IMR-90 (cell line): Measurements from ENCODE around the gene KAZN. TPM values are rescaled to one million over a fixed set of nuclear protein-coding genes. Genes with fewer than 3 reads are reported as not detected.

Experiments used
- ATAC-seq: fragments of 200-7000 bp; cut with Tn5 transposase; 2 replicates; pipeline ENCODE4 v1.9.1; 2020; ENCODE audit warnings: low read depth, mild to moderate bottlenecking, moderate library complexity
- BruUV-seq: library from RNA; stranded (reverse); fragments of 400-500 nt; replicated peaks from 2 replicates; lab custom pipeline; 2021; lab: Mats Ljungman, UMichigan
- CTCF ChIA-PET: fragments of 300-600 bp; formaldehyde crosslinking; extraction: SDS; loops from one replicate; lab custom pipeline; 2021; ENCODE audit warnings: antibody characterized with exemption; lab: Yijun Ruan, JAX
- POLR2A ChIA-PET: fragments of 300-600 bp; sonication (Branson Sonifier 250); formaldehyde crosslinking; loops from one replicate; lab custom pipeline; 2022; ENCODE audit warnings: antibody characterized with exemption; ENCODE audit not compliant: unreplicated experiment; lab: Charles Lee
- DNase-seq: peaks from one replicate; pipeline ENCODE4 v3.0.0; 2013
- H2AFZ ChIP-seq: replicated peaks from 2 replicates; pipeline ENCODE3; 2013; ENCODE audit warnings: low read length, mild to moderate bottlenecking; ENCODE audit not compliant: poor library complexity
- H2AK5ac ChIP-seq: 2 replicates; pipeline ENCODE4 v1.6.1; 2013; ENCODE audit warnings: low read depth, low read length, inconsistent platforms
- H2AK9ac ChIP-seq: replicated peaks from 2 replicates; pipeline ENCODE3; 2013; ENCODE audit warnings: mild to moderate bottlenecking, low read depth, low read length, moderate library complexity; ENCODE audit not compliant: poor library complexity
- H2BK120ac ChIP-seq: 2 replicates; pipeline ENCODE4 v1.6.1; 2013; ENCODE audit warnings: low read depth, low read length, inconsistent platforms
- H2BK15ac ChIP-seq: 3 replicates; pipeline ENCODE4 v1.6.1; 2013; ENCODE audit warnings: low read depth, low read length, inconsistent platforms
- H2BK20ac ChIP-seq: 2 replicates; pipeline ENCODE4 v1.6.1; 2013; ENCODE audit warnings: low read depth, mild to moderate bottlenecking, inconsistent platforms, low read length, moderate library complexity
- H2BK5ac ChIP-seq: 2 replicates; pipeline ENCODE4 v1.6.1; 2013; ENCODE audit warnings: mild to moderate bottlenecking, low read depth, low read length, inconsistent platforms; ENCODE audit not compliant: poor library complexity, severe bottlenecking
- H3K14ac ChIP-seq: replicated peaks from 2 replicates; pipeline ENCODE4 v1.6.1; 2013; ENCODE audit warnings: low read depth, low read length, inconsistent platforms
- H3K18ac ChIP-seq: 2 replicates; pipeline ENCODE4 v1.6.1; 2013; ENCODE audit warnings: low read depth, low read length, control low read depth
- H3K23ac ChIP-seq: 2 replicates; pipeline ENCODE4 v1.6.1; 2013; ENCODE audit warnings: low read depth, low read length, inconsistent platforms
- H3K27ac ChIP-seq: 2 replicates; pipeline ENCODE4 v1.5.1; 2013; ENCODE audit warnings: mild to moderate bottlenecking, control low read depth, low read length; ENCODE audit not compliant: insufficient read depth
- H3K27me3 ChIP-seq: 2 replicates; pipeline ENCODE4 v1.6.1; 2013; ENCODE audit warnings: low read length; ENCODE audit not compliant: control insufficient read depth, insufficient read depth
- H3K36me3 ChIP-seq: 2 replicates; pipeline ENCODE4 v1.6.1; 2013; ENCODE audit warnings: low read length, mixed read lengths; ENCODE audit not compliant: control insufficient read depth, insufficient read depth
- H3K4ac ChIP-seq: 2 replicates; pipeline ENCODE4 v1.6.1; 2013; ENCODE audit warnings: low read depth, low read length, inconsistent platforms
- H3K4me1 ChIP-seq: 2 replicates; pipeline ENCODE4 v1.6.1; 2013; ENCODE audit warnings: low read length, mixed read lengths; ENCODE audit not compliant: control insufficient read depth, insufficient read depth
- H3K4me2 ChIP-seq: 2 replicates; pipeline ENCODE4 v1.6.1; 2013; ENCODE audit warnings: low read depth, mild to moderate bottlenecking, control low read depth, low read length, moderate library complexity
- H3K4me3 ChIP-seq: 2 replicates; pipeline ENCODE4 v1.5.1; 2013; ENCODE audit warnings: low read depth, mild to moderate bottlenecking, control low read depth, low read length, moderate library complexity; ENCODE audit not compliant: insufficient read depth
- H3K56ac ChIP-seq: 2 replicates; pipeline ENCODE4 v1.6.1; 2013; ENCODE audit warnings: low read length, inconsistent platforms; ENCODE audit not compliant: insufficient read depth; ENCODE audit errors: extremely low read depth
- H3K79me1 ChIP-seq, 2 experiments: 2 replicates each; pipeline ENCODE4 v1.6.1; 2013; ENCODE audit warnings: low read length in 2 of 2, inconsistent platforms in 1 of 2, low read depth in 1 of 2
- H3K9ac ChIP-seq: 2 replicates; pipeline ENCODE4 v1.6.1; 2013; ENCODE audit warnings: low read depth, low read length, control low read depth
- H3K9me1 ChIP-seq: 2 replicates; pipeline ENCODE4 v1.6.1; 2013; ENCODE audit warnings: low read length, inconsistent platforms; ENCODE audit not compliant: insufficient read depth
- H3K9me3 ChIP-seq: 2 replicates; pipeline ENCODE4 v1.6.1; 2013; ENCODE audit warnings: low read length; ENCODE audit not compliant: control insufficient read depth, insufficient read depth
- H4K20me1 ChIP-seq: 2 replicates; pipeline ENCODE4 v1.6.1; 2013; ENCODE audit warnings: low read length, inconsistent platforms; ENCODE audit not compliant: insufficient read depth
- H4K5ac ChIP-seq: 2 replicates; pipeline ENCODE4 v1.6.1; 2013; ENCODE audit warnings: mild to moderate bottlenecking, low read depth, low read length, control low read depth
- H4K8ac ChIP-seq, 2 experiments: 2 replicates each; pipeline ENCODE4 v1.6.1; 2013; ENCODE audit warnings: low read depth in 2 of 2, low read length in 2 of 2, control low read depth in 1 of 2, inconsistent platforms in 1 of 2
- H4K91ac ChIP-seq: 2 replicates; pipeline ENCODE4 v1.6.1; 2013; ENCODE audit warnings: low read depth, low read length, inconsistent platforms; ENCODE audit not compliant: insufficient read depth
- BHLHE40 ChIP-seq: fragments of 150-350 bp; IDR thresholded peaks from 2 replicates; pipeline ENCODE4 v1.6.1; 2016; ENCODE audit warnings: mild to moderate bottlenecking, low read depth, low read length
- CEBPB ChIP-seq: IDR thresholded peaks from 2 replicates; pipeline ENCODE4 v1.6.1; 2012; ENCODE audit warnings: low read depth, low read length, improper control_type of control experiment
- CHD1 ChIP-seq: IDR thresholded peaks from 2 replicates; pipeline ENCODE4 v1.6.1; 2012; ENCODE audit warnings: low read depth, low read length, improper control_type of control experiment
- FOS ChIP-seq: fragments of 150-350 bp; IDR thresholded peaks from 2 replicates; pipeline ENCODE4 v1.6.1; 2016; ENCODE audit warnings: low read depth, low read length
- MAFK ChIP-seq: IDR thresholded peaks from 2 replicates; pipeline ENCODE4 v1.6.1; 2012; ENCODE audit warnings: low read depth, low read length, improper control_type of control experiment
- MAZ ChIP-seq: IDR thresholded peaks from 2 replicates; pipeline ENCODE4 v1.6.1; 2012; ENCODE audit warnings: low read depth, mild to moderate bottlenecking, low read length, improper control_type of control experiment, moderate library complexity, borderline replicate concordance
- MXI1 ChIP-seq: IDR thresholded peaks from 2 replicates; pipeline ENCODE4 v1.6.1; 2012; ENCODE audit warnings: low read depth, mild to moderate bottlenecking, low read length, moderate library complexity, borderline replicate concordance
- NFE2L2 ChIP-seq: fragments of 150-350 bp; IDR thresholded peaks from 2 replicates; pipeline ENCODE4 v1.6.1; 2016; ENCODE audit warnings: low read depth, mild to moderate bottlenecking, low read length
- POLR2A ChIP-seq: IDR thresholded peaks from 2 replicates; pipeline ENCODE4 v1.6.1; 2012; ENCODE audit warnings: mild to moderate bottlenecking, low read depth, low read length
- RAD21 ChIP-seq: IDR thresholded peaks from 2 replicates; pipeline ENCODE4 v1.6.1; 2012; ENCODE audit warnings: low read length, improper control_type of control experiment
- RCOR1 ChIP-seq: IDR thresholded peaks from 2 replicates; pipeline ENCODE4 v1.6.1; 2012; ENCODE audit warnings: mild to moderate bottlenecking, low read length, improper control_type of control experiment; ENCODE audit not compliant: insufficient replicate concordance
- RFX5 ChIP-seq: IDR thresholded peaks from 2 replicates; pipeline ENCODE4 v1.8.0; 2012; ENCODE audit warnings: low read depth, mild to moderate bottlenecking, low read length, moderate library complexity
- SMC3 ChIP-seq: fragments of 150-350 bp; IDR thresholded peaks from 2 replicates; pipeline ENCODE4 v1.6.1; 2016; ENCODE audit warnings: low read depth, mild to moderate bottlenecking, antibody characterized with exemption, low read length, moderate library complexity
- WGBS, 2 experiments: methylation state at CpG; one replicate each; pipeline versions ENCODE4 v1.1.5 to v1.1.7; 2013; ENCODE audit warnings: missing lambda C conversion rate in 2 of 2; ENCODE audit not compliant: insufficient read length in 1 of 2; ENCODE audit errors: extremely low coverage in 2 of 2; 5-methylcytosine and 5-hydroxymethylcytosine counted together
- dilution Hi-C: fragments of 300-500 bp; cut with HindIII; formaldehyde crosslinking; loops from one replicate; pipeline ENCODE4 v1.14.3; 2018; ENCODE audit warnings: low sequenced_read_pairs; ENCODE audit not compliant: unreplicated experiment
- in situ Hi-C: fragments of 300-500 bp; cut with MboI; formaldehyde crosslinking; loops from 3 replicates; pipeline ENCODE4 v1.14.3; 2019; ENCODE audit warnings: low sequenced_read_pairs, inconsistent platforms, mixed read lengths
- intact Hi-C: fragments of 100-400 bp; cut with micrococcal nuclease; formaldehyde crosslinking; loops from 2 replicates; pipeline ENCODE4 v1.10.0; 2022
- polyA plus RNA-seq, 3 experiments: library from polyadenylated mRNA; depleted of rRNA; stranded (reverse); fragments of >200 nt; gene quantifications; 2 replicates each; pipeline ENCODE4 v1.2.3, GENCODE V29; 2012; ENCODE audit warnings: low replicate concordance in 1 of 3
- total RNA-seq: library from RNA; depleted of rRNA; stranded (reverse); fragments of >200 nt; gene quantifications from 2 replicates; pipeline ENCODE4 v1.2.3, GENCODE V29; 2012
- TF ChIP-seq, protein P1 (sequence below): conservative IDR thresholded peaks from 2 replicates; pipeline ENCODE4 v1.5.1; 2012; ENCODE audit warnings: mild to moderate bottlenecking, low read depth, low read length, improper control_type of control experiment
- TF ChIP-seq, protein P2 (sequence below): fragments of 150-350 bp; IDR thresholded peaks from 2 replicates; pipeline ENCODE4 v1.6.1; 2017; ENCODE audit warnings: mild to moderate bottlenecking, antibody characterized with exemption, low read length, low read depth
- TF ChIP-seq, protein P3 (sequence below): fragments of 150-350 bp; IDR thresholded peaks from 2 replicates; pipeline ENCODE4 v1.6.1; 2016; ENCODE audit warnings: low read depth, mild to moderate bottlenecking, low read length, moderate library complexity, borderline replicate concordance

The KAZN gene
- total and polyA plus RNA-seq, 2 of the 4 experiments (the other 2 are of a cell fraction): 5.2 to 10.5 TPM

DNA sequence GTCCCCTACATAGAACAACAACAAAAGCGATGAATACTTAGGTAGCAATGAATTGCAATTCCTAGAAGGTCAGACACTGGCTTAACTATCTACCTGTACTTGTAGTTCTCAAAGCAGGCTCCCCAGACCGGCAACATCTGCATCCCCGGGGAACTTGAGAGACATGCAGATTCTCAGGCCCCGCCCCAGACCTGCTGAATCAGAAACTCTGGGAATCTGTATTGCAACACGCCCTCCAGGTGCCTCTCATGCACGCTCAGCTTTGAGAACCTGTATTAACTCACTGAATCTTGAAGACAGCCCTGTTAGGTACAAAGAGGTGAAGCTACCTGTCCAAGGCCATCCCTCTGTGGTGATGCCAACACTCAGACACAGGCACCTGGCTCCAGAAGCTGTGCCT, 128.1 kb downstream of the KAZN start:
- no peaks in the 10 kb centered on the region for H3K36me3 ChIP-seq
- H3K4me2 ChIP-seq: no peak overlapping the region
- no peaks in the 10 kb centered on the region for H3K4me1 ChIP-seq
- no peak overlapping the region for H2AK9ac ChIP-seq
- H3K27ac ChIP-seq: no peak overlapping the region
- no peak overlapping the region for H2BK15ac ChIP-seq
- in situ Hi-C loops: no loop called here
- dilution Hi-C loops: no loop called here
- no peak overlapping the region for H2AFZ ChIP-seq
- ChIA-PET POLR2A (no interaction called here), CTCF (no interaction called here)
- H2BK120ac ChIP-seq: no peak overlapping the region
- H3K9ac ChIP-seq: no peak overlapping the region
- H3K9me3 ChIP-seq: no peaks in the 10 kb centered on the region
- 80% methylated on average over 1 of the region's 6 CpGs; no CpG with 5 or more reads in 1 of the 2 experiments for whole genome bisulfite sequencing, 2 experiments
- no peak overlapping the region for H3K56ac ChIP-seq
- no peak overlapping the region for H4K5ac ChIP-seq
- no TSS peak for BruUV-seq
- no peak for DNase-seq
- H2BK20ac ChIP-seq: no peak overlapping the region
- no peak overlapping the region for H4K91ac ChIP-seq
- no peak for ATAC-seq
- no peak overlapping the region for H4K8ac ChIP-seq
- H3K79me1 ChIP-seq: no peaks in the 10 kb centered on the region
- H3K27me3 ChIP-seq: peaks cover 2% of the 10 kb centered on the region; the same call in 1 of the 2 replicates
- TF ChIP-seq FOS: no peak
- TF ChIP-seq, protein P1, sequence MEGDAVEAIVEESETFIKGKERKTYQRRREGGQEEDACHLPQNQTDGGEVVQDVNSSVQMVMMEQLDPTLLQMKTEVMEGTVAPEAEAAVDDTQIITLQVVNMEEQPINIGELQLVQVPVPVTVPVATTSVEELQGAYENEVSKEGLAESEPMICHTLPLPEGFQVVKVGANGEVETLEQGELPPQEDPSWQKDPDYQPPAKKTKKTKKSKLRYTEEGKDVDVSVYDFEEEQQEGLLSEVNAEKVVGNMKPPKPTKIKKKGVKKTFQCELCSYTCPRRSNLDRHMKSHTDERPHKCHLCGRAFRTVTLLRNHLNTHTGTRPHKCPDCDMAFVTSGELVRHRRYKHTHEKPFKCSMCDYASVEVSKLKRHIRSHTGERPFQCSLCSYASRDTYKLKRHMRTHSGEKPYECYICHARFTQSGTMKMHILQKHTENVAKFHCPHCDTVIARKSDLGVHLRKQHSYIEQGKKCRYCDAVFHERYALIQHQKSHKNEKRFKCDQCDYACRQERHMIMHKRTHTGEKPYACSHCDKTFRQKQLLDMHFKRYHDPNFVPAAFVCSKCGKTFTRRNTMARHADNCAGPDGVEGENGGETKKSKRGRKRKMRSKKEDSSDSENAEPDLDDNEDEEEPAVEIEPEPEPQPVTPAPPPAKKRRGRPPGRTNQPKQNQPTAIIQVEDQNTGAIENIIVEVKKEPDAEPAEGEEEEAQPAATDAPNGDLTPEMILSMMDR: no peak
- TF ChIP-seq BHLHE40: no peak
- no peak for TF ChIP-seq CHD1
- TF ChIP-seq SMC3: no peak
- no peak for TF ChIP-seq CEBPB
- TF ChIP-seq, protein P2, sequence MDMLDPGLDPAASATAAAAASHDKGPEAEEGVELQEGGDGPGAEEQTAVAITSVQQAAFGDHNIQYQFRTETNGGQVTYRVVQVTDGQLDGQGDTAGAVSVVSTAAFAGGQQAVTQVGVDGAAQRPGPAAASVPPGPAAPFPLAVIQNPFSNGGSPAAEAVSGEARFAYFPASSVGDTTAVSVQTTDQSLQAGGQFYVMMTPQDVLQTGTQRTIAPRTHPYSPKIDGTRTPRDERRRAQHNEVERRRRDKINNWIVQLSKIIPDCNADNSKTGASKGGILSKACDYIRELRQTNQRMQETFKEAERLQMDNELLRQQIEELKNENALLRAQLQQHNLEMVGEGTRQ: no peak
- TF ChIP-seq MAZ: no peak
- TF ChIP-seq RCOR1: no peak
- TF ChIP-seq, protein P3, sequence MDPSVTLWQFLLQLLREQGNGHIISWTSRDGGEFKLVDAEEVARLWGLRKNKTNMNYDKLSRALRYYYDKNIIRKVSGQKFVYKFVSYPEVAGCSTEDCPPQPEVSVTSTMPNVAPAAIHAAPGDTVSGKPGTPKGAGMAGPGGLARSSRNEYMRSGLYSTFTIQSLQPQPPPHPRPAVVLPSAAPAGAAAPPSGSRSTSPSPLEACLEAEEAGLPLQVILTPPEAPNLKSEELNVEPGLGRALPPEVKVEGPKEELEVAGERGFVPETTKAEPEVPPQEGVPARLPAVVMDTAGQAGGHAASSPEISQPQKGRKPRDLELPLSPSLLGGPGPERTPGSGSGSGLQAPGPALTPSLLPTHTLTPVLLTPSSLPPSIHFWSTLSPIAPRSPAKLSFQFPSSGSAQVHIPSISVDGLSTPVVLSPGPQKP: no peak
- no peak for TF ChIP-seq MXI1
- TF ChIP-seq NFE2L2: no peak
- TF ChIP-seq MAFK: no peak
- no peak for TF ChIP-seq RFX5
- no peak for TF ChIP-seq RAD21
- no peak for TF ChIP-seq POLR2A
- no peak overlapping the region for H3K4ac ChIP-seq
- H2AK5ac ChIP-seq: no peak overlapping the region
- H2BK5ac ChIP-seq: no peak overlapping the region
- intact Hi-C loops: no loop called here
- H3K23ac ChIP-seq: no peak overlapping the region
- no peak overlapping the region for H3K18ac ChIP-seq
- H4K20me1 ChIP-seq: no peaks in the 10 kb centered on the region
- H3K9me1 ChIP-seq: no peaks in the 10 kb centered on the region
- H3K14ac ChIP-seq: no peak overlapping the region
- no peak overlapping the region for H3K4me3 ChIP-seq
